Adrenal gland (tissue), 5 donors: ENCODE data around the gene TNS1.

ENCODE experiments used
- CTCF ChIP-seq, 6 experiments: fragments of 450-650 bp in 4 of 6; fragments of 200-600 bp in 2 of 6; sonication (generic) in 1 of 6; IDR thresholded peaks; 1 replicate in 5 of 6; 2 replicates in 1 of 6; pipeline versions ENCODE4 v1.5.1 to v1.8.0; 2016 to 2021; ENCODE audit warnings: antibody characterized with exemption in 6 of 6, mild to moderate bottlenecking in 2 of 6, moderate library complexity in 1 of 6
- POLR2A ChIP-seq, 2 donors: fragments of 450-650 bp; IDR thresholded peaks; one replicate each; pipeline ENCODE4 v1.6.1; 2017; ENCODE audit warnings: antibody characterized with exemption in 2 of 2, mild to moderate bottlenecking in 2 of 2, moderate library complexity in 1 of 2
- donor health status: DM: no; HTN: no; CAD: no.

GRCh38 chr2:217838409-217838831 is 164.4 kb downstream of the TNS1 start:
- TF ChIP-seq CTCF (IDR thresholded peaks at IDR 0.05): no peak
- no peak for TF ChIP-seq POLR2A (IDR thresholded peaks at IDR 0.05)
